CD4-positive, CD25-positive, alpha-beta regulatory T cell (primary cell): Measurements from ENCODE around the gene USP6. TPM values are rescaled to one million over a fixed set of nuclear protein-coding genes. Genes with fewer than 3 reads are reported as not detected.
"Not testable (repeated sequence)": the region's sequence is repeated elsewhere in the genome, so short reads cannot be mapped to it uniquely, and the experiment has no call there.

ENCODE experiments used
- ATAC-seq, 2 donors: fragments of 150-1000 bp; cut with Tn5 transposase; one replicate each; pipeline ENCODE4 v1.10.0; 2021; ENCODE audit warnings: low read depth in 2 of 2, moderate number of reproducible peaks in 2 of 2, moderate library complexity in 1 of 2
- DNase-seq, 3 donors: peaks; one replicate each; pipeline versions ENCODE4 v3.0.0 to v3.0.0-alpha.2; 2012 to 2022; ENCODE audit warnings: mixed read lengths in 1 of 3
- H3K27ac ChIP-seq: one replicate; pipeline ENCODE4 v1.7.0; 2013; ENCODE audit warnings: mild to moderate bottlenecking, low read length; ENCODE audit not compliant: insufficient read depth, poor library complexity, severe bottlenecking
- H3K27me3 ChIP-seq: one replicate; pipeline ENCODE4 v1.7.0; 2013; ENCODE audit warnings: low read length; ENCODE audit not compliant: control insufficient read depth, insufficient read depth
- H3K36me3 ChIP-seq: one replicate; pipeline ENCODE4 v1.7.0; 2013; ENCODE audit warnings: mild to moderate bottlenecking, low read length, moderate library complexity; ENCODE audit not compliant: control insufficient read depth, insufficient read depth
- H3K4me1 ChIP-seq: 2 replicates; pipeline ENCODE4 v1.7.0; 2013; ENCODE audit warnings: mild to moderate bottlenecking, low read length; ENCODE audit not compliant: insufficient read depth, control insufficient read depth, poor library complexity, severe bottlenecking
- H3K4me3 ChIP-seq: one replicate; pipeline ENCODE4 v1.7.0; 2013; ENCODE audit warnings: low read depth, mild to moderate bottlenecking, low read length, moderate library complexity
- H3K9me3 ChIP-seq, 2 experiments: 1 replicate in 1 of 2; 2 replicates in 1 of 2; pipeline ENCODE4 v1.7.0; 2013; ENCODE audit warnings: low read length in 2 of 2, mild to moderate bottlenecking in 1 of 2, moderate library complexity in 1 of 2; ENCODE audit not compliant: control insufficient read depth in 2 of 2
- H3K27ac Mint-ChIP-seq, 3 donors: one replicate each; pipeline ENCODE4 v1.8.0; 2020 to 2022; ENCODE audit warnings: mild to moderate bottlenecking in 3 of 3, mixed read lengths in 3 of 3, moderate library complexity in 2 of 3
- H3K27me3 Mint-ChIP-seq: one replicate; pipeline ENCODE4 v1.8.0; 2022; ENCODE audit warnings: mild to moderate bottlenecking, mixed read lengths
- H3K36me3 Mint-ChIP-seq: one replicate; pipeline ENCODE4 v1.8.0; 2020; ENCODE audit warnings: mixed read lengths
- H3K4me1 Mint-ChIP-seq, 4 donors: one replicate each; pipeline ENCODE4 v1.8.0; 2020 to 2022; ENCODE audit warnings: mixed read lengths in 4 of 4, mild to moderate bottlenecking in 1 of 4
- H3K4me3 Mint-ChIP-seq, 4 donors: one replicate each; pipeline ENCODE4 v1.8.0; 2020 to 2022; ENCODE audit warnings: mild to moderate bottlenecking in 4 of 4, mixed read lengths in 4 of 4, moderate library complexity in 3 of 4
- H3K9me3 Mint-ChIP-seq, 7 donors: one replicate each; pipeline ENCODE4 v1.8.0; 2020 to 2022; ENCODE audit warnings: mixed read lengths in 7 of 7, mild to moderate bottlenecking in 3 of 7, moderate library complexity in 2 of 7
- polyA plus RNA-seq, 4 donors: library from polyadenylated mRNA; unstranded; fragments of 300-500 nt; fragmentation: Illumina TruSeq; gene quantifications; one replicate each; pipeline ENCODE4 v1.2.3, GENCODE V29; 2021
- total RNA-seq: library from RNA; stranded (reverse); gene quantifications from one replicate; pipeline ENCODE4 v1.2.3, GENCODE V29; 2022

The USP6 gene
- total RNA-seq: not detected
- under 1 TPM in 3 of 4 donors, not detected in 1; 0.02 to 0.10 (median 0.06) TPM for polyA plus RNA-seq

DNA sequence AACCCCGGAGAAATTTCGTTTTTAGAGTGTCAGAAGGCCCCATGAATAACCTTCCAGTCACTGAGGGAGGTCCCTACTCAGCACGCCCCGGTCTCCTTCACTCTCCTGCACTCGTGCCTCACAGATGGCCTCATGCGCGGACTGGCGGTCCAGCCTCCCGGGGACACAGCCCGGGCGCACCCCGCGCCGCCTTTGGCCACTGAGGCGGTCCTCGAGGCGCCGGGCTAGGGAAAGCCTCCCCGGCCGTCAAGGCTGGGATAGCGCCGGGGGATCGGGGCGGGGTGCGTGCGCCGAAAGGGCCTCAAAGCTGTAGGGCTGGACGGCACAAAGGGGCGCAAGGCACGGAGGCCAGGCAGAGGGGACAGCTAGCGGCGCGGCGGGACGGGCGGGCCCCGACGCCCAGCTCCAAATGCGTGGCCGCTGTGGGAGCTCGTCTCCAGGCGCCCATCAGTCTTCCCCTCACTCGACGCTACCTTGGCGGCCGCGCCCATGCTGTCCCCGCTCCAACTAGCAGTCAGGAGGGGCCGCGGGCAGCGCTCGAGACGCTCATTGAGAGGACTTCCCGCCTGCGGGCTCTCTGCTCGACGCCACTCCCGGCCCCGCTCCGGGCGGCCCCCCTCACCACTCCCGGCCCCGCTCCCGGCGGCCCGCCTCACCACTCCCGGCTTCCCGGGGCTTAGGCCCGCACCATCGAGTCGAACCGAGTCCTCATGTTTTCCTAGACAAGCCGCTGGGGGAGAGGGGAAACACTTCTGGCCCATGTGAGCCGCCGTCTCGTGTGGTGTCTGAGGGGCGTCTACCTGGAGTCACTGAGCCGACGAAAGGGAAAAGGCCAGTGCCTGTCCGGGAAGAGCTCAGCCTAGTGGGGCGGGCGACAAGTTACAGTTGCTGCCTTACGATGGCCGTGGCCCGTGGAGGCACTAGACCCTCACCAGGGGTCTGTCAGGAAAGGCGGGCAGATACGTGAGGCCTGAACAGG lies at the start of gene USP6:
Gene USP6, plus strand, starts transcription at position 360 of the 979 bp plus-strand sequence. CDS start 14,336 bp downstream, outside the sequence.
- H3K9me3 Mint-ChIP-seq: peaks cover 0 to 2% (median 0%) of the 10 kb centered on the region in 7 donors
- Histone ChIP-seq H3K27me3 (peaks cover 11% of the 10 kb centered on the region), H3K36me3 (no peaks in the 10 kb centered on the region), H3K9me3 (no peaks in the 10 kb centered on the region), H3K4me3 (no peak within 1 kb of the TSS), H3K4me1 (peaks cover 14% of the 10 kb centered on the region), H3K27ac (no peak within 1 kb of the TSS)
- peak within 1 kb of the TSS in 1 of 4 donors; percentile 68 for H3K4me3 Mint-ChIP-seq
- no peak within 1 kb of the TSS for H3K27ac Mint-ChIP-seq
- peaks cover 40% of the 10 kb centered on the region for H3K27me3 Mint-ChIP-seq
- H3K4me1 Mint-ChIP-seq: peaks cover 2 to 28% (median 14%) of the 10 kb centered on the region in 4 donors
- DNase-seq: no peak
- H3K36me3 Mint-ChIP-seq: peaks cover 12% of the 10 kb centered on the region
- ATAC-seq: no peak

DNA sequence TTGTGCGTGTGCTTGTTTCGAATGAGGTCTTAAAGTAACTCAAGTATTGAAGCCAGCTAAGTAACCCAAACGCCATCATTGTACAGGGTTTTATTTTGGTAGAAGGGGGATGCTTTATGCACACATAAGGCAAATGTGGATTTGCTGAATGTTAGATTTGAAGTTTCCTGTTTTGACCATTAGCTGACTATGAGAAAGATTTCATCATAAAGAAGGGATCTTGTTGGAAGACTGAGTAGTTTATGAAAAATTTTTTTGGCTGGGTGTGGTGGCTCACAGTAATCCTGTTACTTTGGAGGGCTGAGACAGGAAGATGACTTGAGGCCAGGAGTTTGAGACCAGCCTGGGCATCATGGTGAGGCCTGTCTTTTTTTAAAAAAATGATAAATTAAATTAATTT lies 47.6 kb upstream of the USP6 start:
- Mint-ChIP-seq H3K4me1 (peaks cover 0 to 3% (median 0%) of the 10 kb centered on the region in 4 donors), H3K27me3 (peaks cover 13% of the 10 kb centered on the region), H3K27ac (no peak overlapping the region), H3K9me3 (no peaks in the 10 kb centered on the region), H3K4me3 (no peak overlapping the region), H3K36me3 (peaks cover 5% of the 10 kb centered on the region)
- no peaks in the 10 kb centered on the region for H3K36me3 ChIP-seq
- H3K9me3 ChIP-seq: no peaks in the 10 kb centered on the region
- H3K27me3 ChIP-seq: no peaks in the 10 kb centered on the region
- ATAC-seq (no peak), DNase-seq (no peak)
- no peak overlapping the region for H3K4me3 ChIP-seq
- no peaks in the 10 kb centered on the region for H3K4me1 ChIP-seq
- no peak overlapping the region for H3K27ac ChIP-seq

DNA sequence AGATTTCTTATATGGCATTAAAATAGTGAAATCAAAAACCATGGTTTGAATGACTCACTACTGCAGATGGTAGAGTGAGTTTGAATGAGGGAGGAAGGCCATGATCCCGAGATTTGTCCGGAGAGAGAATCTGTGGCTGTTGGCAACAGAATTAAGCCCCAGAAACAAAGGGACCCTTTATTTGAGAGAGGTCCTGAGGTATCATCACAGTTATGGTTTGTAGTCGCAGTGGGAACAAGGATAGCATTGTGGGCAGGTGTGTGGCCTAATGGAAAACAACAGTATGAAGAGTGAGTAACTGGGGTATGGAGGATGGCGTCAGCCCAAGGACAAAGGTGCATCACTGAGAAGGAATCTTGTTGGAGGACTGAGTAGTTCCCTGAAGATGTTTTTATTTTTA lies 46.1 kb upstream of the USP6 start:
- no peak for ATAC-seq

DNA sequence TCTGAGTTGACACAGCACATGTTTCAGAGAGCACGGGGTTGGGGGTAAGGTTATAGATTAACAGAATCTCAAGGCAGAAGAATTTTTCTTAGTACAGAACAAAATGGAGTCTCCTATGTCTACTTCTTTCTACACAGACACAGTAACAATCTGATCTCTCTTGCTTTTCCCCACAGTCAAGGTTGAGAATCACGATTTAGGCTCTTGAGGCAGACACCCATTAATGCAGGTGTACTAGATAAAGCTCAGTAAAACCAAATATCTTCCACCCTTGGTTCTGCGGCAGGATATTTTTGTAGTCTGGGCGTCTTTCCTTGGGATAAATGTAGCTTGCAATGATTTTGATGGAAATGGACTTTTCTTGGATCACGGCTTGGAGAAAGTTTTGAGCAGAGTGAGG lies 40.4 kb upstream of the USP6 start:
- not testable (repeated sequence) for H3K27ac ChIP-seq, H3K36me3 Mint-ChIP-seq, ATAC-seq, H3K36me3 ChIP-seq, H3K9me3 Mint-ChIP-seq, H3K27me3 ChIP-seq, H3K9me3 ChIP-seq, H3K27ac Mint-ChIP-seq, H3K4me3 ChIP-seq, H3K27me3 Mint-ChIP-seq, DNase-seq
- peak overlapping the region in 1 of 4 donors; percentile 9 for H3K4me3 Mint-ChIP-seq
- peaks cover 9 to 26% (median 17%) of the 10 kb centered on the region in 4 donors for H3K4me1 Mint-ChIP-seq
- peaks cover 18% of the 10 kb centered on the region for H3K4me1 ChIP-seq

More for the DNA sequence above, 46.1 kb upstream of the USP6 start:
- H3K27ac ChIP-seq: no peak overlapping the region
- Mint-ChIP-seq H3K4me3 (no peak overlapping the region), H3K27me3 (peaks cover 13% of the 10 kb centered on the region), H3K4me1 (peaks cover 0 to 3% (median 0%) of the 10 kb centered on the region in 4 donors), H3K9me3 (no peaks in the 10 kb centered on the region), H3K27ac (no peak overlapping the region), H3K36me3 (peaks cover 5% of the 10 kb centered on the region)
- H3K36me3 ChIP-seq: no peaks in the 10 kb centered on the region
- H3K4me3 ChIP-seq: no peak overlapping the region
- DNase-seq: no peak
- H3K27me3 ChIP-seq: no peaks in the 10 kb centered on the region
- H3K9me3 ChIP-seq: no peaks in the 10 kb centered on the region
- no peaks in the 10 kb centered on the region for H3K4me1 ChIP-seq

- not testable (repeated sequence) for H3K27me3 Mint-ChIP-seq, H3K9me3 ChIP-seq, H3K9me3 Mint-ChIP-seq, H3K4me3 ChIP-seq, H3K36me3 ChIP-seq, DNase-seq, H3K27me3 ChIP-seq, H3K27ac ChIP-seq, ATAC-seq
- peaks cover 10% of the 10 kb centered on the region for H3K36me3 Mint-ChIP-seq
- peaks cover 9 to 33% (median 23%) of the 10 kb centered on the region in 4 donors for H3K4me1 Mint-ChIP-seq
- peak overlapping the region; percentile 89 to 100 (median 94) for H3K4me3 Mint-ChIP-seq
- peak overlapping the region; percentile 84 to 90 (median 87) for H3K27ac Mint-ChIP-seq
- H3K4me1 ChIP-seq: peaks cover 18% of the 10 kb centered on the region
Measured at GRCh38 chr17:5077275-5077674, 38.6 kb upstream of the USP6 start.

GRCh38 chr17:5077781-5078105 lies 38.1 kb upstream of the USP6 start:
- peak overlapping the region; percentile 68 for H3K27ac ChIP-seq
- peaks cover 18% of the 10 kb centered on the region for H3K4me1 ChIP-seq
- peaks cover 11% of the 10 kb centered on the region for H3K36me3 Mint-ChIP-seq
- H3K4me3 ChIP-seq: peak overlapping the region; percentile 88
- peaks cover 2 to 5% of the 10 kb centered on the region in 2 experiments for H3K9me3 ChIP-seq
- peaks cover 9 to 33% (median 23%) of the 10 kb centered on the region in 4 donors for H3K4me1 Mint-ChIP-seq
- peak overlapping the region; percentile 89 to 100 (median 94) for H3K4me3 Mint-ChIP-seq
- H3K27ac Mint-ChIP-seq: peak overlapping the region in 2 of 3 donors; percentile 87 to 90
- H3K27me3 Mint-ChIP-seq: no peaks in the 10 kb centered on the region
- H3K36me3 ChIP-seq: no peaks in the 10 kb centered on the region
- peaks cover 0 to 4% (median under 1%) of the 10 kb centered on the region in 7 donors for H3K9me3 Mint-ChIP-seq
- no peak for DNase-seq
- ATAC-seq: no peak
- H3K27me3 ChIP-seq: no peaks in the 10 kb centered on the region

- ATAC-seq: peak; percentile 73 to 84
- Mint-ChIP-seq H3K27me3 (no peaks in the 10 kb centered on the region), H3K36me3 (peaks cover 16% of the 10 kb centered on the region), H3K4me3 (peak within 1 kb of the TSS; percentile 89 to 100 (median 94)), H3K27ac (peak within 1 kb of the TSS; percentile 87 to 91 (median 90)), H3K4me1 (peaks cover 9 to 33% (median 24%) of the 10 kb centered on the region in 4 donors), H3K9me3 (peaks cover 0 to 4% (median 4%) of the 10 kb centered on the region in 7 donors)
- Histone ChIP-seq H3K36me3 (no peaks in the 10 kb centered on the region), H3K27ac (peak within 1 kb of the TSS; percentile 68), H3K27me3 (no peaks in the 10 kb centered on the region), H3K9me3 (peaks cover 4 to 7% of the 10 kb centered on the region in 2 experiments), H3K4me1 (peaks cover 18% of the 10 kb centered on the region), H3K4me3 (peak within 1 kb of the TSS; percentile 88)
- peak; percentile 60 to 89 (median 67) for DNase-seq
Measured at GRCh38 chr17:5078106-5079028, 37.5 kb upstream of the USP6 start, which contains the start of gene ZFP3. TSS of gene ZFP3 (plus strand) at chr17:5078467. CDS start at chr17:5091505, 13,038 bp downstream.
